ENCODE measurements around the gene AP1G2.

The AP1G2 gene

DNA sequence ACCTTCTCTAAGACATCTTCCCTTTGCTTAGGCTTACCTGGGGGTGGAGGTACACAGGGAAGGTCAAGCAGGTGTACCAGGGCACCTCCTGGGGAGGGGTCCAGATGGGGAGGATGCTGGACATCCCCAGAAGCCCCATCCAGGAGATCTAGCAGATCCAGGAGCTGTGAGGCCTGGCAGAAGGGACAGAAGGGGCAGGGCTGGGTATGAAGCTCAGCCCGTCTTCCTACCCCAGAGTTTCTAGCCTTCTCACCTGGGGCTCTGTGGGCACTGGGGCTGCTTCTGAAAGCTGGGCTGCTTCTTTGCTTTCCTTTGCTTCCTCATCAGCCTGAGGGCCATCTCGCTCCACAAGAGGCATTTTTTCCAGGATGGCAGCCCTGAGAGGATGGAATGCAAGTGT is 6.3 kb downstream of the AP1G2 start:
- Histone ChIP-seq H3K4me3 (ENCODE audit: low read depth in 1 of 2, low read length in 2 of 2) (no peak overlapping the region), H3K9ac (ENCODE audit: low read length) (no peak overlapping the region), H3K27ac (ENCODE audit: low read depth, low read length) (no peak overlapping the region), H3K4me1 (ENCODE audit: insufficient read depth, low read length) (peaks cover 17% of the 10 kb centered on the region), H3K36me3 (ENCODE audit: insufficient read depth, low read length) (peaks cover 19% of the 10 kb centered on the region), H3K9me3 (ENCODE audit: low read length) (no peaks in the 10 kb centered on the region), H3K27me3 (ENCODE audit: control insufficient read depth in 1 of 2, insufficient read depth in 2 of 2, low read length in 2 of 2) (no peaks in the 10 kb centered on the region)

DNA sequence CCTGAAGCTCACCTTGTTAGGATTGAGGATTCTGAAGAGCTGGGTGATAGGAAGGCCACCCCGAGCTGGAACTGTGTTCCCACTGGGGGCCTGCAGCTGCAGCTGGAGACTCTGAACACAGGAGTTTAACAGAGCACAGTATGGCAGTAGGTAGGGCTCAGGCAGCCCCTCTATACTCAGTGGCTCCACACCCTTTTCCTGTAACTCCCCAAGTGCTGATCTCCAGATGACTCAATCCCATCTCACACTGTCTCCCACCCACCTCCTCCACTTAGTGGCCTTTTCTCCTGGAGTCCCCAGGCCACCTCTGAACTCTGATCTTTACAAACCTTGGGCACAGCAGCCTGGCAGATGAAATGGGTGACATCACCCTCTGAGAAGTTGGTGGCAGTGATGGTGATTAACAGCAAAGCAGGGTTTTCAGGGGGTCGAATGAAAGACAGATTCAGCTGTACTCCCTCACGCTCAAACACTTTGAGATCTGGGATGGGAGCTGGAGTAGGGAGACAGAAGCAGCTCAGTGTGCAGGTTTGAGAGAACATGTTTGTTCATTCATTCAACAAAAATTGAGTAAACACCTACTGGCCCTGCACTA is 7.6 kb downstream of the AP1G2 start:
- Histone ChIP-seq H3K9me3 (ENCODE audit: low read length) (no peaks in the 10 kb centered on the region), H3K9ac (ENCODE audit: low read length) (no peak overlapping the region), H3K27me3 (ENCODE audit: control insufficient read depth in 1 of 2, insufficient read depth in 2 of 2, low read length in 2 of 2) (no peaks in the 10 kb centered on the region), H3K4me3 (ENCODE audit: low read depth in 1 of 2, low read length in 2 of 2) (no peak overlapping the region), H3K4me1 (ENCODE audit: insufficient read depth, low read length) (peaks cover 17% of the 10 kb centered on the region), H3K36me3 (ENCODE audit: insufficient read depth, low read length) (peaks cover 19% of the 10 kb centered on the region), H3K27ac (ENCODE audit: low read depth, low read length) (no peak overlapping the region)

DNA sequence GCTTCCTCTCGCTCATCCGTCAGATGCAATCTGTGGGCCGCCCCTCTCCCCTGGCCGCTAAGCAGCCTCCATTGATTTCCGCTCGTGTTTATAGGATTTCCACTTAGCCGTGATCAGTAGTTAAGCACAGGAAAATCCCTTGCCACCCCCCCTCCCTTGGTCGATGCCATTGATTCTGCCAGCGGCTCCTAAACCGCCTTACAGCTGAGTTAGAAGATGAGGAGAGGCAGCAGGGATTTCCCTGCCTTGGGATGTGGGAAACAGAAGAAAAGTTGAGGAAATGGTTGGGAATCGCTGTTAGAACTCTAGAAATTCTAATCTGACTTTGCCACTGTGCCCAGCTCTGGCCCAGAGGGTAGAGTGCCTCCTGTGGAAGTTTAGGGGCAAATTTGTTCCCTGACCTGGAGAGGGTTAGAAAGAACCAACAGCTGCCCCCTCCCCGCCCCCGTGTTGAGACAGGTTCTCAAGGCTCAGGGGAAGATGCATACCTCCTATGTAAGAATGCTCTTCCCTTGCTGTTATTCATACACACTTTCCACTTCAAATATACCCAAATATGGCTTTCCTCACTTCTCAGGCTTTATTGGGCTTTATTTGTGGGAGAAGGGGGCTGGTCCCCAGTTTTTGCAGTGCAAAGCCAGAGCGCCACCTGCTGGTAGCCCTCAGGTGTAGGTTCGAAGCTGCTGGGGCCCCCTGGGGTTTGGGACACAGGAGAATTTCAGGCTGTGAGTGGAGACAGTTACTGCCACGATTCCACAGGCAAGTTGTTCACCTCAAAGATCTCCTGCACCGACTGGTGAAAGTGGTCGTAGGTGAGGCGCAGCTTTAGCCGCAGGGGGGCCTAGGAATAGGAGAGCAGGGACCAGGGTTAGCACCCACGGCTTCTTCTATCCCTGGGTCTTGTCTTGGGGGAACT is 8.3 kb downstream of the AP1G2 start:
- no peak overlapping the region for H3K27ac ChIP-seq (ENCODE audit: low read depth, low read length)
- no peak overlapping the region for H3K4me3 ChIP-seq (ENCODE audit: low read depth in 1 of 2, low read length in 2 of 2)
- H3K9ac ChIP-seq (ENCODE audit: low read length), result no peak overlapping the region
- peaks cover 19% of the 10 kb centered on the region for H3K36me3 ChIP-seq (ENCODE audit: insufficient read depth, low read length)
- H3K27me3 ChIP-seq (ENCODE audit: control insufficient read depth in 1 of 2, insufficient read depth in 2 of 2, low read length in 2 of 2), result no peaks in the 10 kb centered on the region
- no peaks in the 10 kb centered on the region for H3K9me3 ChIP-seq (ENCODE audit: low read length)
- H3K4me1 ChIP-seq (ENCODE audit: insufficient read depth, low read length), result peaks cover 17% of the 10 kb centered on the region

DNA sequence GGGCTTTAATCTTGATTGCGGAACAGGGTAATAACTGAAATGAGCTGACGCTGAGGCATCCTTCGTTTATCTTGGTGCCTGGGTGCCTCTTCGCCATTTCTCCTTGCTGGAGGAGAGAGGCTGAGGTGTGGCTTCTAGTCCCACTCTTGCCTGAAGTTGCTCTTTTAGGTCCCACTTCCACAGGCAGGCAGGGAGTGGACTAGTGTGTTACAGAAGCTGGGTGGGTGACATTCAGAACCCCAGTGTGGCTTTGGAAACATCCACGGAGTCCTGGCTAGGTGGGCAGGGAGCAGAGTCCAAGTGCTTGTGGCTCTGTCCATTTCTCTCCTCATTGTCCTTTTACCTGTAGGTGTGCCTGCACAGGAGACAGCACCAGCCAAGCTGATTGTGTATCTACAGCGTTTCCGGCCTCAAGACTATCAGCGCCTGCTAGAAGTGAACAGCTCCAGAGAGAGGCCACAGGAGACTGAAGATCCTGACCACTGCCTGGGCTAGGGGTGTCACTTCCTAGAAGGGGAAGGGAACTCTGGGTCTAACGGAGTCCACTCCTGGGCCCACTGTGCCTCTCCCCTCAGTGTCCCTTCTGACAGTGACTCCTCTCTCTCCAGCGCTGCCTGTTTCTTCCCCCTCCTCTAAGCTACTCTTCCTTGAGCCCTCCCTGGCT is 9.1 kb downstream of the AP1G2 start:
- Histone ChIP-seq H3K4me3 (ENCODE audit: low read depth in 1 of 2, low read length in 2 of 2) (no peak overlapping the region), H3K27ac (ENCODE audit: low read depth, low read length) (no peak overlapping the region), H3K36me3 (ENCODE audit: insufficient read depth, low read length) (peaks cover 19% of the 10 kb centered on the region), H3K9ac (ENCODE audit: low read length) (no peak overlapping the region), H3K27me3 (ENCODE audit: control insufficient read depth in 1 of 2, insufficient read depth in 2 of 2, low read length in 2 of 2) (no peaks in the 10 kb centered on the region), H3K4me1 (ENCODE audit: insufficient read depth, low read length) (peaks cover 17% of the 10 kb centered on the region), H3K9me3 (ENCODE audit: low read length) (no peaks in the 10 kb centered on the region)

DNA sequence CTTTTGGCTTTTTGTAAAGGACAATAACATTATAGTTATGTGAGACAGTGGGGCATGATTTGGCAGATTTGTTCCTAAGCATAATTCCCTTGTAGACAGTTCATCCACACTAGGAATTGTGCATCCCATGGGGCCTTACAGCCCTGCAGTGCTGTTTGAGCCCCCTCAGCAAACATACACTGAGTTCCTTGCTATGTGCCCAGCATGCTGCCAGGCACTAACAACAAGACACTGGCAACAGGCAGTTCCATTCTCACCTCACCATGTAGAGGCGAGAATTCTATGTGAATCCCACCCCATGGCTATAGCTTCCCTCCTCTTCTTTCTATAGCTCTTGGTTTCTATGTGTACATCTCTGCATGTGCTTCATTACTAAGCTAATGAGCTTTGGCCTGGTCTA is 9.6 kb downstream of the AP1G2 start:
- no peak overlapping the region for H3K27ac ChIP-seq (ENCODE audit: low read depth, low read length)
- peaks cover 17% of the 10 kb centered on the region for H3K4me1 ChIP-seq (ENCODE audit: insufficient read depth, low read length)
- H3K9me3 ChIP-seq (ENCODE audit: low read length), result no peaks in the 10 kb centered on the region
- no peak overlapping the region for H3K9ac ChIP-seq (ENCODE audit: low read length)
- no peaks in the 10 kb centered on the region for H3K27me3 ChIP-seq (ENCODE audit: control insufficient read depth in 1 of 2, insufficient read depth in 2 of 2, low read length in 2 of 2)
- no peak overlapping the region for H3K4me3 ChIP-seq (ENCODE audit: low read depth in 1 of 2, low read length in 2 of 2)
- peaks cover 19% of the 10 kb centered on the region for H3K36me3 ChIP-seq (ENCODE audit: insufficient read depth, low read length)

DNA sequence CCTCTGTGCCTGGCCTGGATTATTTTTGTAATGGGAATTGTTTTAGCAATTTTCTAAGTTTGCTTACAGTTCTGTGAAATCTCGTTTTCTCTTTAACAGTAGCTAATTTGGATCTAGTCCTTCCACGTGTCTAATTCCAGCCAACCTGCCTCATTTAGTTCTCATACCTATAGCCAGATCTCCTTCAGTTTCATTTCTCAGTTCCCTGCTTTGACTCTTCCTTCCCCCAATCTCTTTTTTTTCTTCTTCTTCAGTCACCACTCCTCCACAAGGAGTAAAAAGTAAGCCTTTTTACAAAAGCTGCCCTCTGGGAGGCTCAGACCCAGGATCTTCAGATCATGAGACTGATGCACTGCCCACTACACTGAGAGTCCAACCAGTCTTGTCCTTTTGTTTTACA is 10.1 kb downstream of the AP1G2 start:
- Histone ChIP-seq H3K27me3 (ENCODE audit: control insufficient read depth in 1 of 2, insufficient read depth in 2 of 2, low read length in 2 of 2) (no peaks in the 10 kb centered on the region), H3K9ac (ENCODE audit: low read length) (no peak overlapping the region), H3K4me3 (ENCODE audit: low read depth in 1 of 2, low read length in 2 of 2) (no peak overlapping the region), H3K27ac (ENCODE audit: low read depth, low read length) (no peak overlapping the region), H3K36me3 (ENCODE audit: insufficient read depth, low read length) (peaks cover 19% of the 10 kb centered on the region), H3K4me1 (ENCODE audit: insufficient read depth, low read length) (peaks cover 17% of the 10 kb centered on the region), H3K9me3 (ENCODE audit: low read length) (no peaks in the 10 kb centered on the region)

DNA sequence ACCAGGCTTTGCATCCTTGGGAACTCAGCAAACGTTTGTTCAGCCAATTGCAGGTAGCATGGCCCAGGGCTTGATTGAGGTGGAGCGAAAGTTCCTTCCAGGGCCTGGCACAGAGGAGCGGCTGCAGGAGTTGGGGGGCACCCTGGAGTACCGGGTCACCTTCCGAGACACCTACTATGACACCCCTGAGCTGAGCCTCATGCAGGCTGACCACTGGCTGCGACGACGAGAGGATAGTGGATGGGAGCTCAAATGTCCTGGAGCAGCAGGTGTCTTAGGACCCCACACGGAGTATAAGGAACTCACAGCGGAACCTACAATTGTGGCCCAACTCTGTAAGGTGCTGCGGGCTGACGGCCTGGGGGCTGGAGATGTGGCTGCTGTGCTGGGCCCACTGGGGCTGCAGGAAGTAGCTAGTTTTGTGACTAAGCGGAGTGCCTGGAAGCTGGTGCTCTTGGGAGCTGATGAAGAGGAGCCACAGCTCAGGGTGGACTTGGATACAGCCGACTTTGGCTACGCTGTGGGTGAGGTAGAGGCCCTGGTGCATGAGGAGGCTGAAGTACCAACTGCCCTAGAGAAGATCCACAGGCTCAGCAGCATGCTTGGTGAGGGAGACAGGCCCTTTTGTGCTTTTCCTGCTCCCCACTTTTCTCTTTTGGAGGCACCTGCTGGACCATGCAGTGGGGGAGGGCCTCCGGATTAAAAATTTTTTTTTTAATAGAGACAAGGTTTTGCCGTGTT is 10.7 kb downstream of the AP1G2 start:
- Histone ChIP-seq H3K27me3 (ENCODE audit: control insufficient read depth in 1 of 2, insufficient read depth in 2 of 2, low read length in 2 of 2) (no peaks in the 10 kb centered on the region), H3K36me3 (ENCODE audit: insufficient read depth, low read length) (peaks cover 19% of the 10 kb centered on the region), H3K4me1 (ENCODE audit: insufficient read depth, low read length) (peaks cover 17% of the 10 kb centered on the region)

DNA sequence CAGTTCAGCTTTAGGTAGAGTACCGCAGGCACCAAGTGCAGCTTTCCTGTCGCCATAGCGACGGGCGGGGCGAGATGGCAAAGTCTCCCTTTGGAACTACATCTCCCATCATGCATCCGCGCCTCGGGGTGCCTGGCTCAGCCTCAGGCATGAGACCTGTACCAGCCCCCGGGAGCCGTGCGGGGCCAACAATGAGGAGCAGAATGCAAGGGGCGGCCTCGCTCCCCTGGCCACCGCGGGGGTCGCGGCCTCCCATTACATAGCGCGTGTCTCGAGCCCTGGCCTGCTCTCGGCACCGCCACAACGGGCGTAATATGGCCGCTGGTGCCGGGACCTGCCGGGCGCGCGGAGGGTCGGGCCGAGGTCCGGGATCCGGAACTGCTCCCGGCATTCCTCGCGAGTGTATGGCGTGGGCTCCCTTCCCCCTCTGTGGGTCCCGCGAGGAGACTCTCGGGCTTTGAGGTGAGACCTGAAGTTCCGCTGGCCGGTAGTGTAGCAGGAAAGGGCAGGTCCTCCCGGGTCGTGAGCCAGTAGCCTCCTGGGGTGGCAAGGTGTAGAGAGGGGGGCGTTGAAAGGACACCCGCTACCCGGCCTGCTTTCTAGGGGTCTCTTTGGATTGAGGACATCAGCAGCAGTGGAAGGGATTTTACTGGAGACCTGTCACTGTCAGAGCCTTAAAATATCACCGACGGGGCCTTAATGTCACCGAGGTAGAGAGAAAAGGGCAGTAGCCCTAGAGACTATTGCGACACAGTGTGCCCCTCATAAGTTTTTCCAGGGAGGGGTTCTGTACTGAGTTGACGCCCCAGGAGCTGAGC is 11.5 kb downstream of the AP1G2 start, which contains the start of gene THTPA:
THTPA (plus strand) TSS at position 390 of the 818 bp plus-strand sequence. CDS start 487 bp downstream, outside the sequence.
- Histone ChIP-seq H3K4me1 (ENCODE audit: insufficient read depth, low read length) (peaks cover 17% of the 10 kb centered on the region), H3K27ac (ENCODE audit: low read depth, low read length) (peak within 1 kb of the TSS; percentile 100), H3K4me3 (ENCODE audit: low read depth in 1 of 2, low read length in 2 of 2) (peak within 1 kb of the TSS; percentile 90 to 98), H3K9ac (ENCODE audit: low read length) (peak within 1 kb of the TSS; percentile 83), H3K9me3 (ENCODE audit: low read length) (no peaks in the 10 kb centered on the region), H3K27me3 (ENCODE audit: control insufficient read depth in 1 of 2, insufficient read depth in 2 of 2, low read length in 2 of 2) (no peaks in the 10 kb centered on the region), H3K36me3 (ENCODE audit: insufficient read depth, low read length) (peaks cover 19% of the 10 kb centered on the region)

More for the DNA sequence above, 10.7 kb downstream of the AP1G2 start:
- Histone ChIP-seq H3K9ac (ENCODE audit: low read length) (peak overlapping the region; percentile 83), H3K4me3 (ENCODE audit: low read depth in 1 of 2, low read length in 2 of 2) (peak overlapping the region; percentile 90 to 98), H3K9me3 (ENCODE audit: low read length) (no peaks in the 10 kb centered on the region), H3K27ac (ENCODE audit: low read depth, low read length) (peak overlapping the region; percentile 100)

DNA sequence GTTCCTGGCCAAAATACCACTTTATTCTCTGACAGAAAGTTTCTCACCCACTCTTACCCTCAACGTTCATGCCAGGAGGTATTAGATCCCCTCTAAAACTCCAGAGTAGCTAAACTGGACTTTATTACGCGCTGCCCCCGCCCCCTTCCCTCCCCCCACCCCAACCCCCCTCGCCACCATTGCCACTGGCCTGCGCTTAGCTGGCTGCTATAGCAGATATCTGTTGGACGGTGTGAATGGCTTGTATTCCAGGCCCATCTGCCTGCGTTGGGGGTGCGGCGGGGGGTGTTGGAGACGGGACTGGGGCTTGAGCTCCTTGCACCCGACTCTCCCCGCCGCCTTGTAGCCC is 12.1 kb downstream of the AP1G2 start:
- H3K4me1 ChIP-seq (ENCODE audit: insufficient read depth, low read length), result peaks cover 18% of the 10 kb centered on the region
- peak overlapping the region; percentile 100 for H3K27ac ChIP-seq (ENCODE audit: low read depth, low read length)
- H3K9me3 ChIP-seq (ENCODE audit: low read length), result no peaks in the 10 kb centered on the region
- H3K36me3 ChIP-seq (ENCODE audit: insufficient read depth, low read length), result peaks cover 19% of the 10 kb centered on the region
- peak overlapping the region; percentile 90 to 98 for H3K4me3 ChIP-seq (ENCODE audit: low read depth in 1 of 2, low read length in 2 of 2)
- no peaks in the 10 kb centered on the region for H3K27me3 ChIP-seq (ENCODE audit: control insufficient read depth in 1 of 2, insufficient read depth in 2 of 2, low read length in 2 of 2)
- peak overlapping the region; percentile 83 for H3K9ac ChIP-seq (ENCODE audit: low read length)

DNA sequence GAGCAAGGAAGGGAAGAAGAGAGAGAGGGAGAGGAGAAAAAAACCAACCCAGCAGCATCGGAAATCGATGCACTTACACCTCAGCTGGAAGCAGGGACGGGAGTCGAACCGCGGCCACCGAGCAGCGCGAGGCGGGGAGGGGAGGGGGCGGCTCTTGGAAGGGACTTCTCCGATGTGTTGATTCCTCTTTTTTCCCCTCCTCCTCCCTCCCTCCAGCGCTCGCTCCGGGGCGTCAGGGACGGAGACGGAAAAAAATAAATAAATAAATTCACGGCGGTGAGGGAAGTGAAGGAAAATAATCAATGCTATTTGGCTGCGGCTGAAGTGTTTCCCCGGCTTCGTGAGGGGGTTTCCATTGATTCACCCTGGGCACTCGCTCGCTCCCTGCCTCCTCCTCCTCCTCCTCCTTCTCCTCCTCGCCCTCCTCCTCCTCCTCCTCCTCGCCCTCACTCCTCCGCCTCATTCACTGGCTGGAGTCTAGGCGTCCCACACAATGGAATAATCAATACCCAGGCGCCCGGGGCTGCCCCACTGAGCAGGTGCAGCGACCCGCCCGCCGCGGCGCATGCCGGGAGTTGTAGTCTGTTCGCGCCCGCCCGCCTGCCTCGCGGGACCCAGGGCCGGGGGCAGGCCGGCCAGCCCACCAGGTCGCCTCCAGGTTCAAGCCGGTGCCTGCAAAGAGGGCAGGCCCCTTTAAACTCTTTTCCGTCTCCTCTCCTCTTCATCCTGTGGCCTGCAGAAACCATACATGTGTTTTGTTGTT is 16.1 kb downstream of the AP1G2 start, which contains the start of gene ZFHX2:
ZFHX2 (minus strand) TSS at position 500 of the 763 bp plus-strand sequence. CDS start 16,440 bp downstream, outside the sequence.
- no peaks in the 10 kb centered on the region for H3K27me3 ChIP-seq (ENCODE audit: control insufficient read depth in 1 of 2, insufficient read depth in 2 of 2, low read length in 2 of 2)
- peaks cover 7% of the 10 kb centered on the region for H3K4me1 ChIP-seq (ENCODE audit: insufficient read depth, low read length)
- H3K4me3 ChIP-seq (ENCODE audit: low read depth in 1 of 2, low read length in 2 of 2), result peak within 1 kb of the TSS; percentile 82 to 88
- no peak within 1 kb of the TSS for H3K9ac ChIP-seq (ENCODE audit: low read length)
- no peaks in the 10 kb centered on the region for H3K9me3 ChIP-seq (ENCODE audit: low read length)
- peak within 1 kb of the TSS; percentile 76 for H3K27ac ChIP-seq (ENCODE audit: low read depth, low read length)
- no peaks in the 10 kb centered on the region for H3K36me3 ChIP-seq (ENCODE audit: insufficient read depth, low read length)
